Measurements from ENCODE around the gene S100A12.

S100A12 gene

GRCh38 chr1:153394391-153394790, 19.0 kb upstream of the S100A12 start:
- Histone ChIP-seq H3K27me3 (ENCODE audit: insufficient read depth, insufficient read length) (no peaks in the 10 kb centered on the region), H3K4me1 (ENCODE audit: insufficient read depth, insufficient read length) (peaks cover 6% of the 10 kb centered on the region), H3K36me3 (ENCODE audit: insufficient read depth, insufficient read length, low read length) (no peaks in the 10 kb centered on the region), H3K9me3 (ENCODE audit: insufficient read depth, low read length) (no peaks in the 10 kb centered on the region), H3K9ac (ENCODE audit: insufficient read length, low read depth) (no peak overlapping the region), H3K4me3 (ENCODE audit: insufficient read length, low read depth) (no peak overlapping the region)
- no peak for DNase-seq (ENCODE audit: low read depth, low spot score)
- TF ChIP-seq ZNF274 (IDR thresholded peaks at IDR 0.05; ENCODE audit: low read depth, low read length) (no peak), SUZ12 (IDR thresholded peaks at IDR 0.05; ENCODE audit: extremely low read depth, insufficient read depth, insufficient read length) (no peak), YY1 (IDR thresholded peaks at IDR 0.05; ENCODE audit: insufficient read depth, insufficient read length) (no peak)

- Histone ChIP-seq H3K9ac (ENCODE audit: insufficient read length, low read depth) (no peak overlapping the region), H3K4me3 (ENCODE audit: insufficient read length, low read depth) (no peak overlapping the region), H3K9me3 (ENCODE audit: insufficient read depth, low read length) (no peaks in the 10 kb centered on the region), H3K4me1 (ENCODE audit: insufficient read depth, insufficient read length) (peaks cover 4% of the 10 kb centered on the region), H3K36me3 (ENCODE audit: insufficient read depth, insufficient read length, low read length) (no peaks in the 10 kb centered on the region), H3K27me3 (ENCODE audit: insufficient read depth, insufficient read length) (no peaks in the 10 kb centered on the region)
- no peak for DNase-seq (ENCODE audit: low read depth, low spot score)
- TF ChIP-seq ZNF274 (IDR thresholded peaks at IDR 0.05; ENCODE audit: low read depth, low read length) (no peak), YY1 (IDR thresholded peaks at IDR 0.05; ENCODE audit: insufficient read depth, insufficient read length) (no peak), SUZ12 (IDR thresholded peaks at IDR 0.05; ENCODE audit: extremely low read depth, insufficient read depth, insufficient read length) (no peak)
Measured at GRCh38 chr1:153393926-153394325, 18.5 kb upstream of the S100A12 start.

GRCh38 chr1:153392822-153393221, 17.4 kb upstream of the S100A12 start:
- DNase-seq (ENCODE audit: low read depth, low spot score), result no peak
- TF ChIP-seq SUZ12 (IDR thresholded peaks at IDR 0.05; ENCODE audit: extremely low read depth, insufficient read depth, insufficient read length) (no peak), ZNF274 (IDR thresholded peaks at IDR 0.05; ENCODE audit: low read depth, low read length) (no peak), YY1 (IDR thresholded peaks at IDR 0.05; ENCODE audit: insufficient read depth, insufficient read length) (no peak)
- H3K9ac ChIP-seq (ENCODE audit: insufficient read length, low read depth), result no peak overlapping the region

GRCh38 chr1:153392258-153392657, 16.8 kb upstream of the S100A12 start:
- H3K9me3 ChIP-seq (ENCODE audit: insufficient read depth, low read length), result no peaks in the 10 kb centered on the region
- TF ChIP-seq YY1 (IDR thresholded peaks at IDR 0.05; ENCODE audit: insufficient read depth, insufficient read length) (no peak), SUZ12 (IDR thresholded peaks at IDR 0.05; ENCODE audit: extremely low read depth, insufficient read depth, insufficient read length) (no peak), ZNF274 (IDR thresholded peaks at IDR 0.05; ENCODE audit: low read depth, low read length) (no peak)
- H3K4me3 ChIP-seq (ENCODE audit: insufficient read length, low read depth), result no peak overlapping the region
- H3K9ac ChIP-seq (ENCODE audit: insufficient read length, low read depth), result no peak overlapping the region
- H3K36me3 ChIP-seq (ENCODE audit: insufficient read depth, insufficient read length, low read length), result no peaks in the 10 kb centered on the region
- no peaks in the 10 kb centered on the region for H3K27me3 ChIP-seq (ENCODE audit: insufficient read depth, insufficient read length)
- no peak for DNase-seq (ENCODE audit: low read depth, low spot score)
- peaks cover 4% of the 10 kb centered on the region for H3K4me1 ChIP-seq (ENCODE audit: insufficient read depth, insufficient read length)

More at GRCh38 chr1:153392822-153393221, 17.4 kb upstream of the S100A12 start:
- Histone ChIP-seq H3K36me3 (ENCODE audit: insufficient read depth, insufficient read length, low read length) (no peaks in the 10 kb centered on the region), H3K4me1 (ENCODE audit: insufficient read depth, insufficient read length) (peaks cover 4% of the 10 kb centered on the region), H3K9me3 (ENCODE audit: insufficient read depth, low read length) (no peaks in the 10 kb centered on the region), H3K27me3 (ENCODE audit: insufficient read depth, insufficient read length) (no peaks in the 10 kb centered on the region), H3K4me3 (ENCODE audit: insufficient read length, low read depth) (no peak overlapping the region)

GRCh38 chr1:153390938-153391710, 15.7 kb upstream of the S100A12 start, which contains the start of gene S100A8:
S100A8 (minus strand) TSS chr1:153391073; CDS start chr1:153390535, 538 bp downstream.
- Histone ChIP-seq H3K9ac (ENCODE audit: insufficient read length, low read depth) (no peak within 1 kb of the TSS), H3K9me3 (ENCODE audit: insufficient read depth, low read length) (no peaks in the 10 kb centered on the region), H3K4me1 (ENCODE audit: insufficient read depth, insufficient read length) (peaks cover 4% of the 10 kb centered on the region), H3K36me3 (ENCODE audit: insufficient read depth, insufficient read length, low read length) (no peaks in the 10 kb centered on the region), H3K4me3 (ENCODE audit: insufficient read length, low read depth) (no peak within 1 kb of the TSS), H3K27me3 (ENCODE audit: insufficient read depth, insufficient read length) (no peaks in the 10 kb centered on the region)
- DNase-seq (ENCODE audit: low read depth, low spot score), result no peak
- TF ChIP-seq ZNF274 (IDR thresholded peaks at IDR 0.05; ENCODE audit: low read depth, low read length), result no peak
- TF ChIP-seq SUZ12 (IDR thresholded peaks at IDR 0.05; ENCODE audit: extremely low read depth, insufficient read depth, insufficient read length), result no peak
- TF ChIP-seq YY1 (IDR thresholded peaks at IDR 0.05; ENCODE audit: insufficient read depth, insufficient read length), result no peak

GRCh38 chr1:153389973-153390879, 14.8 kb upstream of the S100A12 start:
- no peak overlapping the region for H3K9ac ChIP-seq (ENCODE audit: insufficient read length, low read depth)
- H3K36me3 ChIP-seq (ENCODE audit: insufficient read depth, insufficient read length, low read length), result no peaks in the 10 kb centered on the region
- no peak for DNase-seq (ENCODE audit: low read depth, low spot score)
- TF ChIP-seq YY1 (IDR thresholded peaks at IDR 0.05; ENCODE audit: insufficient read depth, insufficient read length) (no peak), SUZ12 (IDR thresholded peaks at IDR 0.05; ENCODE audit: extremely low read depth, insufficient read depth, insufficient read length) (no peak), ZNF274 (IDR thresholded peaks at IDR 0.05; ENCODE audit: low read depth, low read length) (no peak)
- H3K4me1 ChIP-seq (ENCODE audit: insufficient read depth, insufficient read length), result peaks cover 4% of the 10 kb centered on the region
- no peaks in the 10 kb centered on the region for H3K9me3 ChIP-seq (ENCODE audit: insufficient read depth, low read length)
- H3K27me3 ChIP-seq (ENCODE audit: insufficient read depth, insufficient read length), result no peaks in the 10 kb centered on the region
- no peak overlapping the region for H3K4me3 ChIP-seq (ENCODE audit: insufficient read length, low read depth)

GRCh38 chr1:153389401-153389800, 14.0 kb upstream of the S100A12 start:
- no peaks in the 10 kb centered on the region for H3K27me3 ChIP-seq (ENCODE audit: insufficient read depth, insufficient read length)
- no peak overlapping the region for H3K9ac ChIP-seq (ENCODE audit: insufficient read length, low read depth)

More at GRCh38 chr1:153389401-153389800, 14.0 kb upstream of the S100A12 start:
- Histone ChIP-seq H3K4me3 (ENCODE audit: insufficient read length, low read depth) (no peak overlapping the region), H3K9me3 (ENCODE audit: insufficient read depth, low read length) (no peaks in the 10 kb centered on the region), H3K36me3 (ENCODE audit: insufficient read depth, insufficient read length, low read length) (no peaks in the 10 kb centered on the region), H3K4me1 (ENCODE audit: insufficient read depth, insufficient read length) (peaks cover 2% of the 10 kb centered on the region)
- TF ChIP-seq SUZ12 (IDR thresholded peaks at IDR 0.05; ENCODE audit: extremely low read depth, insufficient read depth, insufficient read length) (no peak), YY1 (IDR thresholded peaks at IDR 0.05; ENCODE audit: insufficient read depth, insufficient read length) (no peak), ZNF274 (IDR thresholded peaks at IDR 0.05; ENCODE audit: low read depth, low read length) (no peak)
- no peak for DNase-seq (ENCODE audit: low read depth, low spot score)
